C4-2B (cell line): ENCODE data around the gene MMP10.

Source experiments
- H3K27ac ChIP-seq: fragments of 450-650 bp; 2 replicates; pipeline ENCODE4 v1.5.1; 2017
- CTCF ChIP-seq: fragments of 450-650 bp; conservative IDR thresholded peaks from 2 replicates; pipeline ENCODE4 v1.5.1; 2017; ENCODE audit warnings: mild to moderate bottlenecking
- ZFX ChIP-seq: fragments of 450-650 bp; IDR thresholded peaks from 2 replicates; pipeline ENCODE4 v1.6.1; 2017

MMP10 gene

GRCh38 chr11:102783016-102783415 is 2.6 kb upstream of the MMP10 start:
- TF ChIP-seq ZFX (no peak), CTCF (no peak)
- H3K27ac ChIP-seq: no peak overlapping the region

GRCh38 chr11:102781676-102782075 is 1.2 kb upstream of the MMP10 start:
- no peak for TF ChIP-seq CTCF
- no peak for TF ChIP-seq ZFX
- H3K27ac ChIP-seq: no peak overlapping the region

- TF ChIP-seq CTCF (no peak), ZFX (no peak)
- H3K27ac ChIP-seq: no peak overlapping the region
These were observed 4.0 kb downstream of the MMP10 start for GRCh38 chr11:102776454-102776853.

- TF ChIP-seq ZFX (no peak), CTCF (no peak)
- H3K27ac ChIP-seq: no peak overlapping the region
These were observed 7.0 kb downstream of the MMP10 start for GRCh38 chr11:102773386-102773785.

GRCh38 chr11:102771351-102771750 is 9.1 kb downstream of the MMP10 start:
- no peak for TF ChIP-seq ZFX
- no peak for TF ChIP-seq CTCF
- H3K27ac ChIP-seq: no peak overlapping the region

- TF ChIP-seq ZFX: no peak
- no peak for TF ChIP-seq CTCF
- no peak overlapping the region for H3K27ac ChIP-seq
These were observed 10.2 kb downstream of the MMP10 start for GRCh38 chr11:102770191-102770590.

- TF ChIP-seq CTCF: no peak
- no peak for TF ChIP-seq ZFX
- H3K27ac ChIP-seq: no peak overlapping the region
These were observed 12.6 kb downstream of the MMP10 start for GRCh38 chr11:102767800-102768199.
